B cell (primary cell): Measurements from ENCODE around the gene PTGES2. TPM values are rescaled to one million over a fixed set of nuclear protein-coding genes. Genes with fewer than 3 reads are reported as not detected.

ENCODE experiments used
- ATAC-seq: fragments of 200-7000 bp; cut with Tn5 transposase; one replicate; pipeline ENCODE4 v1.10.0; 2021; ENCODE audit warnings: low read depth, mild to moderate bottlenecking, moderate number of reproducible peaks, moderate library complexity
- CTCF ChIA-PET: fragments of 350-600 bp; sonication (Branson Sonifier 250); formaldehyde crosslinking; loops from one replicate; lab custom pipeline; 2021; ENCODE audit warnings: antibody characterized with exemption, inconsistent platforms; lab: Charles Lee
- POLR2A ChIA-PET: fragments of 350-600 bp; sonication (Branson Sonifier 250); formaldehyde crosslinking; loops from one replicate; lab custom pipeline; 2021; ENCODE audit warnings: antibody characterized with exemption; lab: Charles Lee
- DNase-seq: peaks from one replicate; pipeline ENCODE4 v3.0.0; 2013
- H2AFZ ChIP-seq: 2 replicates; pipeline ENCODE4 v1.6.1; 2012; ENCODE audit warnings: mild to moderate bottlenecking, low read depth, low read length; ENCODE audit not compliant: insufficient read depth, poor library complexity, severe bottlenecking
- H3K27ac ChIP-seq, 2 donors: 1 replicate in 1 of 2; 2 replicates in 1 of 2; pipeline ENCODE4 v1.5.1; 2012 to 2013; ENCODE audit warnings: low read length in 2 of 2, mild to moderate bottlenecking in 2 of 2, moderate library complexity in 1 of 2
- H3K27me3 ChIP-seq, 4 experiments: fragments of 200-600 bp in 1 of 4; sonication (generic) in 1 of 4; replicated peaks in 1 of 4; 1 replicate in 2 of 4; 2 replicates in 2 of 4; pipeline versions ENCODE4 v1.6.1 to v1.7.0; 2013 to 2016; ENCODE audit warnings: low read length in 3 of 4, mild to moderate bottlenecking in 2 of 4, mixed read lengths in 1 of 4, moderate library complexity in 1 of 4; ENCODE audit not compliant: insufficient read depth in 4 of 4, control insufficient read depth in 3 of 4; ENCODE audit errors: control extremely low read depth in 1 of 4
- H3K36me3 ChIP-seq, 2 experiments: replicated peaks in 1 of 2; 1 replicate in 1 of 2; 2 replicates in 1 of 2; pipeline versions ENCODE4 v1.6.1 to v1.7.1; 2013; ENCODE audit warnings: low read length in 1 of 2; ENCODE audit not compliant: insufficient read depth in 2 of 2, control insufficient read depth in 1 of 2; ENCODE audit errors: control extremely low read depth in 1 of 2, extremely low read depth in 1 of 2
- H3K4me1 ChIP-seq, 2 donors: fragments of 200-600 bp in 1 of 2; sonication (generic) in 1 of 2; 1 replicate in 1 of 2; 2 replicates in 1 of 2; pipeline versions ENCODE4 v1.5.1 to v1.6.1; 2013 to 2017; ENCODE audit warnings: low read length in 2 of 2; ENCODE audit not compliant: control insufficient read depth in 2 of 2, insufficient read depth in 2 of 2
- H3K4me2 ChIP-seq: replicated peaks from 2 replicates; pipeline ENCODE3; 2012; ENCODE audit warnings: mild to moderate bottlenecking, low read depth, low read length; ENCODE audit not compliant: poor library complexity, severe bottlenecking
- H3K4me3 ChIP-seq, 5 experiments: fragments of 200-600 bp in 1 of 5; sonication (generic) in 1 of 5; 1 replicate in 3 of 5; 2 replicates in 2 of 5; pipeline versions ENCODE4 v1.5.1 to v1.7.0; 2011 to 2016; ENCODE audit warnings: low read length in 4 of 5, mild to moderate bottlenecking in 4 of 5, low read depth in 2 of 5, control low read depth in 1 of 5, moderate library complexity in 1 of 5; ENCODE audit not compliant: insufficient read depth in 1 of 5; ENCODE audit errors: control extremely low read depth in 1 of 5, extremely low read depth in 1 of 5
- H3K79me2 ChIP-seq: fragments of 200-600 bp; sonication (generic); one replicate; pipeline ENCODE4 v1.6.0; 2016; ENCODE audit warnings: low read length; ENCODE audit not compliant: control insufficient read depth, insufficient read depth
- H3K9ac ChIP-seq: fragments of 200-600 bp; sonication (generic); 2 replicates; pipeline ENCODE4 v1.6.1; 2017; ENCODE audit warnings: mild to moderate bottlenecking, low read length, moderate library complexity
- H3K9me3 ChIP-seq, 3 donors: one replicate each; pipeline versions ENCODE4 v1.6.1 to v1.7.1; 2013; ENCODE audit warnings: low read length in 2 of 3; ENCODE audit not compliant: control insufficient read depth in 2 of 3, insufficient read depth in 1 of 3; ENCODE audit errors: control extremely low read depth in 1 of 3
- H4K20me1 ChIP-seq: 2 replicates; pipeline ENCODE4 v1.6.0; 2012; ENCODE audit warnings: mild to moderate bottlenecking, low read length; ENCODE audit not compliant: insufficient read depth, control insufficient read depth, poor library complexity, severe bottlenecking
- H3K27ac Mint-ChIP-seq: one replicate; pipeline ENCODE4 v1.8.0; 2021; ENCODE audit warnings: mixed read lengths
- H3K27me3 Mint-ChIP-seq: one replicate; pipeline ENCODE4 v1.8.0; 2021; ENCODE audit warnings: mixed read lengths
- H3K4me1 Mint-ChIP-seq: one replicate; pipeline ENCODE4 v1.8.0; 2021; ENCODE audit warnings: mixed read lengths
- H3K4me3 Mint-ChIP-seq: one replicate; pipeline ENCODE4 v1.8.0; 2021; ENCODE audit warnings: mixed read lengths
- H3K9me3 Mint-ChIP-seq: one replicate; pipeline ENCODE4 v1.8.0; 2022; ENCODE audit warnings: mixed read lengths; ENCODE audit not compliant: insufficient read depth
- CTCF ChIP-seq: fragments of 200-600 bp; IDR thresholded peaks from one replicate; pipeline ENCODE4 v1.8.0; 2022; ENCODE audit warnings: antibody characterized with exemption, mild to moderate bottlenecking
- EZH2 ChIP-seq: IDR thresholded peaks from 2 replicates; pipeline ENCODE4 v1.6.1; 2012; ENCODE audit warnings: borderline replicate concordance, low read depth, mild to moderate bottlenecking, moderate library complexity, low read length; ENCODE audit not compliant: insufficient read depth, poor library complexity, severe bottlenecking
- WGBS: methylation state at CpG from one replicate; pipeline ENCODE4 v1.1.5; 2013; ENCODE audit warnings: missing lambda C conversion rate; ENCODE audit not compliant: insufficient coverage; 5-methylcytosine and 5-hydroxymethylcytosine counted together
- intact Hi-C: fragments of 100-400 bp; cut with micrococcal nuclease; formaldehyde crosslinking; loops from one replicate; pipeline ENCODE4 v1.10.0; 2022
- polyA plus RNA-seq: library from polyadenylated mRNA; depleted of rRNA; stranded (reverse); fragments of >200 nt; gene quantifications from 2 replicates; pipeline ENCODE4 v1.2.3, GENCODE V29; 2012
- total RNA-seq, 2 donors: library from RNA; stranded (reverse); fragments of 120-200 nt in 1 of 2; gene quantifications; 1 replicate in 1 of 2; 2 replicates in 1 of 2; pipeline versions ENCODE4 v1.2.3 to v1.2.4, GENCODE V29; 2013 to 2022

The PTGES2 gene
- total and polyA plus RNA-seq, 2 donors (not counting 1 experiment from before 2014, with no cell fraction given), result 77.8 to 113 TPM

GRCh38 chr9:128120061-128120740 is 7.3 kb downstream of the PTGES2 start:
- H4K20me1 ChIP-seq, result peaks cover 16% of the 10 kb centered on the region
- peaks cover 32% of the 10 kb centered on the region for H3K4me1 Mint-ChIP-seq
- no peaks in the 10 kb centered on the region for H3K9me3 Mint-ChIP-seq
- CTCF ChIA-PET, result interaction anchor here (1.0 to 1.3 kb wide), 2 partner anchors 47 to 176 kb away, joined by 3 to 4 read pairs; no protein-coding TSS in a partner anchor
- POLR2A ChIA-PET, result no interaction called here
- H3K9ac ChIP-seq, result no peak overlapping the region
- no peak overlapping the region for H3K27ac ChIP-seq
- no peaks in the 10 kb centered on the region for H3K27me3 ChIP-seq
- no peak overlapping the region for H3K4me3 ChIP-seq
- 90% methylated on average over 19 of the region's 20 CpGs for WGBS
- H3K4me2 ChIP-seq, result no peak overlapping the region
- peaks cover 0 to 34% of the 10 kb centered on the region in 2 experiments for H3K36me3 ChIP-seq
- DNase-seq (no peak), ATAC-seq (no peak)
- intact Hi-C loops, result loop anchor here (10.0 kb wide), 1 partner anchor 345 kb away; the partner anchor contains the start of gene SH2D3C
- H3K27ac Mint-ChIP-seq, result no peak overlapping the region
- no peak overlapping the region for H3K4me3 Mint-ChIP-seq
- H3K4me1 ChIP-seq, result peaks cover 28 to 36% of the 10 kb centered on the region in 2 donors
- H3K79me2 ChIP-seq, result peaks cover 15% of the 10 kb centered on the region
- H2AFZ ChIP-seq, result no peak overlapping the region
- no peaks in the 10 kb centered on the region for H3K27me3 Mint-ChIP-seq
- TF ChIP-seq EZH2 (no peak), CTCF (no peak)
- peaks cover 0 to 6% (median 0%) of the 10 kb centered on the region in 3 donors for H3K9me3 ChIP-seq

- 79% methylated on average over 8 of the region's 15 CpGs for WGBS
These were observed 8.4 kb downstream of the PTGES2 start for GRCh38 chr9:128118971-128119665.

More at GRCh38 chr9:128118971-128119665, 8.4 kb downstream of the PTGES2 start:
- H4K20me1 ChIP-seq, result peaks cover 6% of the 10 kb centered on the region
- H3K4me2 ChIP-seq, result no peak overlapping the region
- Mint-ChIP-seq H3K9me3 (no peaks in the 10 kb centered on the region), H3K4me1 (peaks cover 35% of the 10 kb centered on the region), H3K27me3 (no peaks in the 10 kb centered on the region), H3K4me3 (no peak overlapping the region), H3K27ac (no peak overlapping the region)
- H3K9ac ChIP-seq, result no peak overlapping the region
- no peak for TF ChIP-seq CTCF
- DNase-seq (no peak), ATAC-seq (no peak)
- peaks cover 37 to 42% of the 10 kb centered on the region in 2 donors for H3K4me1 ChIP-seq
- POLR2A ChIA-PET, result no interaction called here
- peaks cover 0 to 28% of the 10 kb centered on the region in 2 experiments for H3K36me3 ChIP-seq
- H3K27me3 ChIP-seq, result no peaks in the 10 kb centered on the region
- no peak overlapping the region for H3K4me3 ChIP-seq
- intact Hi-C loops, result loop anchor here (5.0 kb wide), 2 partner anchors 142 to 162 kb away; no protein-coding TSS in a partner anchor
- CTCF ChIA-PET, result interaction anchor here (1.0 to 1.3 kb wide), 2 partner anchors 46 to 175 kb away, joined by 3 to 4 read pairs; no protein-coding TSS in a partner anchor
- H3K27ac ChIP-seq, result no peak overlapping the region
- peaks cover 0 to 6% (median 0%) of the 10 kb centered on the region in 3 donors for H3K9me3 ChIP-seq
- peaks cover 8% of the 10 kb centered on the region for H3K79me2 ChIP-seq
- no peak overlapping the region for H2AFZ ChIP-seq
